SK-N-SH treated with all-trans-retinoic acid at 6 μM for 48 hours (cell line): ENCODE measurements around the gene FANCD2.
A peak's percentile ranks its signal among the peaks of the same experiment; 100 is the strongest.

Experiments
- ATAC-seq: fragments of 200-7000 bp; cut with Tn5 transposase; 3 replicates; pipeline ENCODE4 v1.9.1; 2020; ENCODE audit warnings: mild to moderate bottlenecking, moderate library complexity
- ARNTL ChIP-seq: fragments of 450-650 bp; formaldehyde crosslinking; IDR thresholded peaks from 2 replicates; pipeline ENCODE4 v1.5.0; 2020; ENCODE audit warnings: low read depth, mild to moderate bottlenecking, moderate library complexity, borderline replicate concordance
- BACH2 ChIP-seq: fragments of 250-450 bp; sonication (Bioruptor Pico); IDR thresholded peaks from 2 replicates; pipeline ENCODE4 v1.9.0; 2021; ENCODE audit warnings: mild to moderate bottlenecking, borderline replicate concordance
- ESRRG ChIP-seq: fragments of 250-450 bp; sonication (Bioruptor Pico); IDR thresholded peaks from 2 replicates; pipeline ENCODE4 v1.6.1; 2021; ENCODE audit warnings: mild to moderate bottlenecking
- GLIS3 ChIP-seq: fragments of 250-450 bp; sonication (Bioruptor Pico); IDR thresholded peaks from 2 replicates; pipeline ENCODE4 v1.5.0; 2020; ENCODE audit warnings: mild to moderate bottlenecking, moderate library complexity
- ISL1 ChIP-seq: fragments of 250-450 bp; sonication (Bioruptor Pico); IDR thresholded peaks from 2 replicates; pipeline ENCODE4 v2.1.2; 2022; ENCODE audit warnings: mild to moderate bottlenecking, moderate library complexity
- OSR1 ChIP-seq: fragments of 250-450 bp; sonication (Bioruptor Pico); IDR thresholded peaks from 2 replicates; pipeline ENCODE4 v1.8.0; 2022; ENCODE audit warnings: moderate library complexity, mild to moderate bottlenecking, inconsistent platforms
- PPARA ChIP-seq: fragments of 250-450 bp; sonication (Bioruptor Pico); IDR thresholded peaks from 2 replicates; pipeline ENCODE4 v1.5.0; 2020; ENCODE audit warnings: mild to moderate bottlenecking, borderline replicate concordance
- RARB ChIP-seq: fragments of 250-450 bp; sonication (Bioruptor Pico); IDR thresholded peaks from 2 replicates; pipeline ENCODE4 v1.8.0; 2021; ENCODE audit warnings: mild to moderate bottlenecking, moderate library complexity
- SNAI2 ChIP-seq: fragments of 250-450 bp; sonication (Bioruptor Pico); IDR thresholded peaks from 2 replicates; pipeline ENCODE4 v1.5.0; 2020; ENCODE audit warnings: mild to moderate bottlenecking, moderate library complexity
- TCF4 ChIP-seq: fragments of 250-450 bp; sonication (Bioruptor Pico); IDR thresholded peaks from 2 replicates; pipeline ENCODE4 v1.8.0; 2021; ENCODE audit warnings: mild to moderate bottlenecking, moderate library complexity, borderline replicate concordance
- TOX ChIP-seq: fragments of 250-450 bp; sonication (Bioruptor Pico); IDR thresholded peaks from 2 replicates; pipeline ENCODE4 v1.8.0; 2021; ENCODE audit warnings: mild to moderate bottlenecking, moderate library complexity, borderline replicate concordance
- ZC3H10 ChIP-seq: fragments of 250-450 bp; sonication (Bioruptor Pico); IDR thresholded peaks from 2 replicates; pipeline ENCODE4 v1.5.1; 2021; ENCODE audit warnings: mild to moderate bottlenecking, moderate library complexity
- ZFP3 ChIP-seq: fragments of 250-450 bp; sonication (Bioruptor Pico); IDR thresholded peaks from 2 replicates; pipeline ENCODE4 v1.5.0; 2020; ENCODE audit warnings: mild to moderate bottlenecking, moderate library complexity
- ZFP30 ChIP-seq: fragments of 450-650 bp; formaldehyde crosslinking; IDR thresholded peaks from 2 replicates; pipeline ENCODE4 v1.5.0; 2022; ENCODE audit warnings: mild to moderate bottlenecking, moderate library complexity
- ZNF565 ChIP-seq: fragments of 450-650 bp; formaldehyde crosslinking; conservative IDR thresholded peaks from 2 replicates; pipeline ENCODE4 v1.5.0; 2020; ENCODE audit warnings: low read depth, mild to moderate bottlenecking, moderate library complexity
- ZNF70 ChIP-seq: fragments of 450-650 bp; formaldehyde crosslinking; IDR thresholded peaks from 2 replicates; pipeline ENCODE4 v1.5.0; 2020; ENCODE audit warnings: mild to moderate bottlenecking, moderate library complexity
- ZNF8 ChIP-seq: fragments of 450-650 bp; formaldehyde crosslinking; IDR thresholded peaks from 2 replicates; pipeline ENCODE4 v1.5.0; 2020; ENCODE audit warnings: mild to moderate bottlenecking, moderate library complexity
- TF ChIP-seq, protein P1 (sequence below): fragments of 250-450 bp; sonication (Bioruptor Pico); IDR thresholded peaks from 2 replicates; pipeline ENCODE4 v1.8.0; 2021; ENCODE audit warnings: low read depth, mild to moderate bottlenecking, moderate library complexity, borderline replicate concordance
- TF ChIP-seq, protein P2 (sequence below): fragments of 250-450 bp; sonication (Bioruptor Pico); IDR thresholded peaks from 2 replicates; pipeline ENCODE4 v1.8.0; 2020; ENCODE audit warnings: mild to moderate bottlenecking, moderate library complexity, borderline replicate concordance
- TF ChIP-seq, protein P3 (sequence below): fragments of 250-450 bp; sonication (Bioruptor Pico); IDR thresholded peaks from 2 replicates; pipeline ENCODE4 v1.5.1; 2021; ENCODE audit warnings: mild to moderate bottlenecking, moderate library complexity
- TF ChIP-seq, protein P4 (sequence below): fragments of 250-450 bp; sonication (Bioruptor Pico); IDR thresholded peaks from 2 replicates; pipeline ENCODE4 v1.5.1; 2020; ENCODE audit warnings: low read depth, mild to moderate bottlenecking, moderate library complexity
- TF ChIP-seq, protein P5 (sequence below): fragments of 250-450 bp; sonication (Bioruptor Pico); IDR thresholded peaks from 2 replicates; pipeline ENCODE4 v1.5.0; 2020; ENCODE audit warnings: mild to moderate bottlenecking, moderate library complexity

Gene FANCD2

DNA sequence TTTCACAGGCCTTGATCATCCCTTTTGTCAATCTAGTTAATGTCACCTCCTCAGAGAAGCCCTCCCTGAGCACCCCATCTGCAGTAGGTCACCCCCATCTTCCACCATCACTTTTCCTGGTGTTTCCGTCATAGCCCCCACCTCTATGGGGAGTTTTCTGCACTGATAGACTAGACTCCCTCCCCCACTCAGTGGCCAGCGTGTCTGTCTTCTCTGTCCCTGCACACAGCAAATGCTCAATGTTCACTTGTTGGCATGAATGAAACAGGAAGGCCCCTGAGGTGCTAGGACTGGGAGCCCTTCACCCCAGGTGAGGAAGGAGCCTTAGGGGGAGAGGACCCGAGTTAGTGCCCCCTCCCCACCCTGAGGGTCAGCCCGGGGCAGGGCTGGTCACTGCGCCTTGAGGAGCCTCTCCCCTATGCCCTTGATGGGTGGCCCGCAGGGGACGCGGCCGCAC is 15.8 kb upstream of the FANCD2 start (continued):
- TF ChIP-seq, protein P1, sequence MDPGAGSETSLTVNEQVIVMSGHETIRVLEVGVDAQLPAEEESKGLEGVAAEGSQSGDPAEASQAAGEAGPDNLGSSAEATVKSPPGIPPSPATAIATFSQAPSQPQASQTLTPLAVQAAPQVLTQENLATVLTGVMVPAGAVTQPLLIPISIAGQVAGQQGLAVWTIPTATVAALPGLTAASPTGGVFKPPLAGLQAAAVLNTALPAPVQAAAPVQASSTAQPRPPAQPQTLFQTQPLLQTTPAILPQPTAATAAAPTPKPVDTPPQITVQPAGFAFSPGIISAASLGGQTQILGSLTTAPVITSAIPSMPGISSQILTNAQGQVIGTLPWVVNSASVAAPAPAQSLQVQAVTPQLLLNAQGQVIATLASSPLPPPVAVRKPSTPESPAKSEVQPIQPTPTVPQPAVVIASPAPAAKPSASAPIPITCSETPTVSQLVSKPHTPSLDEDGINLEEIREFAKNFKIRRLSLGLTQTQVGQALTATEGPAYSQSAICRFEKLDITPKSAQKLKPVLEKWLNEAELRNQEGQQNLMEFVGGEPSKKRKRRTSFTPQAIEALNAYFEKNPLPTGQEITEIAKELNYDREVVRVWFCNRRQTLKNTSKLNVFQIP (CRISPR knock-in tag), result no peak
- TF ChIP-seq ZFP3 (CRISPR knock-in tag), result no peak
- no peak for TF ChIP-seq ISL1 (CRISPR knock-in tag)

DNA sequence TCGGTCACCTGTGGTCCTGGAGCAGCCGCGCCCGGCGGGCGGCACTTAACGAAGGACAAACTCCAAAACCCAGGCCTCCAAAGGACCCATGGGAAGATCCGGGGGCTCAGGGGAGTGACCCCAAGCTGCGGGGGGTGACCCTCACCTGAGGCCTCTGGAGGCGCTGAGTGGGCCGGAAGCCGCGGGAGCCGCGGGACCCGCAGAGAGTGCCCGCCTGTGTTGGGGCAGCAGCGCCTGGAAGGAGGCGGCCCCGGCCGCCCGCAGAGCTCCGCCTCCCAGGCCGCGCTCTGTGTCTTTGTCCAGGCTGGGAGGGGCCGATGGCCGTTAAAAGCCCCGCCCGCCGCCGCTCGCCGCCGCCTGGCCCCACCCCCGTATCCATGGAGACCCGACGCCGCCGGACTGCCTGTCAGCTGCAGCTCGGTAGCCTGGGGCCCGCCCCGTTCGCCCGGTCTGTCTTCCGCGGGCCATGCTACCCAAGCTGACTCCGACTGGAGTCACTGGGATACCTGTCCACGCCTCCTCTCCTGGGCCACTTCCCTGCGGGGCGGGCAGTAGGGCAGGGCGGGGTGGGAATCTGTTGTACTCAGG is 15.3 kb upstream of the FANCD2 start:
- ATAC-seq, result peak; percentile 92
- TF ChIP-seq BACH2 (CRISPR knock-in tag) (no peak), RARB (CRISPR knock-in tag) (no peak), ISL1 (CRISPR knock-in tag) (no peak), ESRRG (CRISPR knock-in tag) (no peak), TOX (CRISPR knock-in tag) (no peak), ZNF70 (CRISPR knock-in tag) (no peak), ZFP3 (CRISPR knock-in tag) (no peak), TCF4 (CRISPR knock-in tag) (no peak), ZNF8 (no peak), PPARA (no peak), ZC3H10 (CRISPR knock-in tag) (no peak), GLIS3 (CRISPR knock-in tag) (no peak)
- TF ChIP-seq, protein P2, sequence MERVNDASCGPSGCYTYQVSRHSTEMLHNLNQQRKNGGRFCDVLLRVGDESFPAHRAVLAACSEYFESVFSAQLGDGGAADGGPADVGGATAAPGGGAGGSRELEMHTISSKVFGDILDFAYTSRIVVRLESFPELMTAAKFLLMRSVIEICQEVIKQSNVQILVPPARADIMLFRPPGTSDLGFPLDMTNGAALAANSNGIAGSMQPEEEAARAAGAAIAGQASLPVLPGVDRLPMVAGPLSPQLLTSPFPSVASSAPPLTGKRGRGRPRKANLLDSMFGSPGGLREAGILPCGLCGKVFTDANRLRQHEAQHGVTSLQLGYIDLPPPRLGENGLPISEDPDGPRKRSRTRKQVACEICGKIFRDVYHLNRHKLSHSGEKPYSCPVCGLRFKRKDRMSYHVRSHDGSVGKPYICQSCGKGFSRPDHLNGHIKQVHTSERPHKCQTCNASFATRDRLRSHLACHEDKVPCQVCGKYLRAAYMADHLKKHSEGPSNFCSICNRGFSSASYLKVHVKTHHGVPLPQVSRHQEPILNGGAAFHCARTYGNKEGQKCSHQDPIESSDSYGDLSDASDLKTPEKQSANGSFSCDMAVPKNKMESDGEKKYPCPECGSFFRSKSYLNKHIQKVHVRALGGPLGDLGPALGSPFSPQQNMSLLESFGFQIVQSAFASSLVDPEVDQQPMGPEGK (CRISPR knock-in tag), result no peak
- TF ChIP-seq, protein P3, sequence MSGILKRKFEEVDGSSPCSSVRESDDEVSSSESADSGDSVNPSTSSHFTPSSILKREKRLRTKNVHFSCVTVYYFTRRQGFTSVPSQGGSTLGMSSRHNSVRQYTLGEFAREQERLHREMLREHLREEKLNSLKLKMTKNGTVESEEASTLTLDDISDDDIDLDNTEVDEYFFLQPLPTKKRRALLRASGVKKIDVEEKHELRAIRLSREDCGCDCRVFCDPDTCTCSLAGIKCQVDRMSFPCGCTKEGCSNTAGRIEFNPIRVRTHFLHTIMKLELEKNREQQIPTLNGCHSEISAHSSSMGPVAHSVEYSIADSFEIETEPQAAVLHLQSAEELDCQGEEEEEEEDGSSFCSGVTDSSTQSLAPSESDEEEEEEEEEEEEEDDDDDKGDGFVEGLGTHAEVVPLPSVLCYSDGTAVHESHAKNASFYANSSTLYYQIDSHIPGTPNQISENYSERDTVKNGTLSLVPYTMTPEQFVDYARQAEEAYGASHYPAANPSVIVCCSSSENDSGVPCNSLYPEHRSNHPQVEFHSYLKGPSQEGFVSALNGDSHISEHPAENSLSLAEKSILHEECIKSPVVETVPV (CRISPR knock-in tag), result no peak
- TF ChIP-seq, protein P1 (CRISPR knock-in tag), result no peak
- TF ChIP-seq, protein P4, sequence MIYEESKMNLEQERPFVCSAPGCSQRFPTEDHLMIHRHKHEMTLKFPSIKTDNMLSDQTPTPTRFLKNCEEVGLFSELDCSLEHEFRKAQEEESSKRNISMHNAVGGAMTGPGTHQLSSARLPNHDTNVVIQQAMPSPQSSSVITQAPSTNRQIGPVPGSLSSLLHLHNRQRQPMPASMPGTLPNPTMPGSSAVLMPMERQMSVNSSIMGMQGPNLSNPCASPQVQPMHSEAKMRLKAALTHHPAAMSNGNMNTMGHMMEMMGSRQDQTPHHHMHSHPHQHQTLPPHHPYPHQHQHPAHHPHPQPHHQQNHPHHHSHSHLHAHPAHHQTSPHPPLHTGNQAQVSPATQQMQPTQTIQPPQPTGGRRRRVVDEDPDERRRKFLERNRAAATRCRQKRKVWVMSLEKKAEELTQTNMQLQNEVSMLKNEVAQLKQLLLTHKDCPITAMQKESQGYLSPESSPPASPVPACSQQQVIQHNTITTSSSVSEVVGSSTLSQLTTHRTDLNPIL (CRISPR knock-in tag), result no peak

DNA sequence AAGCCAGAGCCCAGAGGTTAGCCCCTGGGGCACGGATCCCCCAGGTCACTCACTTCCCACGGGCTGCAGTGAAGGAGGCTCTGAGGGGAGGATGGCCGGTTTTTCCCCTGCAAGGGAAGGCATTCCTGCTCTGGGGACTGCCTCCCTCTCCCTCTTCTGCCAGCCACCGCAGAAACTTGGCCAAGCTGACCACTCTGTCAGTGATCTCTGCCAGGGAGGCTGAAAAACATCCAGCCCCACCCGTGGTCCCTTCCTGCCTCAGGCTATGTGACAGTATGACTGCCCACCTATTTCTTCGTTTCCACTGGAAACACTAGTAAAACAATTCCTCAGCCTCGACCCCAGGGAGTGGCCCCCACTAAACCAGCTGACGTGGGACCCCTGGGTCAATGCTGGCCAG is 14.6 kb upstream of the FANCD2 start:
- TF ChIP-seq RARB (CRISPR knock-in tag) (no peak), BACH2 (CRISPR knock-in tag) (no peak), ISL1 (CRISPR knock-in tag) (no peak), SNAI2 (CRISPR knock-in tag) (no peak), ZNF565 (CRISPR knock-in tag) (no peak), OSR1 (no peak), ZNF8 (no peak), ZFP3 (CRISPR knock-in tag) (no peak), ZFP30 (CRISPR knock-in tag) (no peak), ZC3H10 (CRISPR knock-in tag) (no peak), GLIS3 (CRISPR knock-in tag) (no peak), TCF4 (CRISPR knock-in tag) (no peak), ARNTL (no peak), TOX (CRISPR knock-in tag) (no peak)
- TF ChIP-seq, protein P4 (CRISPR knock-in tag), result no peak
- TF ChIP-seq, protein P5, sequence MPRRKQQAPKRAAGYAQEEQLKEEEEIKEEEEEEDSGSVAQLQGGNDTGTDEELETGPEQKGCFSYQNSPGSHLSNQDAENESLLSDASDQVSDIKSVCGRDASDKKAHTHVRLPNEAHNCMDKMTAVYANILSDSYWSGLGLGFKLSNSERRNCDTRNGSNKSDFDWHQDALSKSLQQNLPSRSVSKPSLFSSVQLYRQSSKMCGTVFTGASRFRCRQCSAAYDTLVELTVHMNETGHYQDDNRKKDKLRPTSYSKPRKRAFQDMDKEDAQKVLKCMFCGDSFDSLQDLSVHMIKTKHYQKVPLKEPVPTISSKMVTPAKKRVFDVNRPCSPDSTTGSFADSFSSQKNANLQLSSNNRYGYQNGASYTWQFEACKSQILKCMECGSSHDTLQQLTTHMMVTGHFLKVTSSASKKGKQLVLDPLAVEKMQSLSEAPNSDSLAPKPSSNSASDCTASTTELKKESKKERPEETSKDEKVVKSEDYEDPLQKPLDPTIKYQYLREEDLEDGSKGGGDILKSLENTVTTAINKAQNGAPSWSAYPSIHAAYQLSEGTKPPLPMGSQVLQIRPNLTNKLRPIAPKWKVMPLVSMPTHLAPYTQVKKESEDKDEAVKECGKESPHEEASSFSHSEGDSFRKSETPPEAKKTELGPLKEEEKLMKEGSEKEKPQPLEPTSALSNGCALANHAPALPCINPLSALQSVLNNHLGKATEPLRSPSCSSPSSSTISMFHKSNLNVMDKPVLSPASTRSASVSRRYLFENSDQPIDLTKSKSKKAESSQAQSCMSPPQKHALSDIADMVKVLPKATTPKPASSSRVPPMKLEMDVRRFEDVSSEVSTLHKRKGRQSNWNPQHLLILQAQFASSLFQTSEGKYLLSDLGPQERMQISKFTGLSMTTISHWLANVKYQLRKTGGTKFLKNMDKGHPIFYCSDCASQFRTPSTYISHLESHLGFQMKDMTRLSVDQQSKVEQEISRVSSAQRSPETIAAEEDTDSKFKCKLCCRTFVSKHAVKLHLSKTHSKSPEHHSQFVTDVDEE (CRISPR knock-in tag), result no peak
- TF ChIP-seq, protein P2 (CRISPR knock-in tag), result no peak
- ATAC-seq, result no peak
